Body of pancreas (tissue), 4 donors: Measurements from ENCODE around the gene ZFAND3. TPM values are rescaled to one million over a fixed set of nuclear protein-coding genes. Genes with fewer than 3 reads are reported as not detected.

ENCODE experiments used
- ATAC-seq: fragments of 150-250 bp; one replicate; pipeline ENCODE4 v1.9.1; 2016
- DNase-seq, 4 donors: peaks; one replicate each; pipeline ENCODE4 v3.0.0-alpha.2; 2019
- H3K27ac ChIP-seq, 4 donors: fragments of 200-600 bp; sonication (generic); 1 replicate in 3 of 4; 2 replicates in 1 of 4; pipeline versions ENCODE4 v1.5.1 to v1.6.1; 2016 to 2019; ENCODE audit warnings: mild to moderate bottlenecking in 1 of 4, mixed read lengths in 1 of 4, moderate library complexity in 1 of 4
- H3K27me3 ChIP-seq, 2 donors: fragments of 200-600 bp; sonication (generic); one replicate each; pipeline ENCODE4 v1.6.0; 2016; ENCODE audit warnings: mild to moderate bottlenecking in 1 of 2
- H3K36me3 ChIP-seq, 2 donors: fragments of 200-600 bp; sonication (generic); replicated peaks in 1 of 2; 2 replicates each; pipeline ENCODE4 v1.5.1; 2016; ENCODE audit warnings: low read depth in 2 of 2; ENCODE audit not compliant: insufficient read depth in 1 of 2
- H3K4me1 ChIP-seq: fragments of 200-600 bp; sonication (generic); one replicate; pipeline ENCODE4 v1.6.0; 2016
- H3K4me3 ChIP-seq, 2 donors: fragments of 200-600 bp; sonication (generic); 1 replicate in 1 of 2; 2 replicates in 1 of 2; pipeline ENCODE4 v1.5.1; 2016 to 2019
- H3K9me3 ChIP-seq, 3 donors: fragments of 200-600 bp; sonication (generic); 1 replicate in 2 of 3; 2 replicates in 1 of 3; pipeline ENCODE4 v1.5.1; 2016
- POLR2A ChIP-seq, 3 donors: fragments of 450-650 bp; IDR thresholded peaks; one replicate each; pipeline ENCODE4 v1.6.1; 2016; ENCODE audit warnings: antibody characterized with exemption in 3 of 3, mild to moderate bottlenecking in 2 of 3
- WGBS, 2 donors: methylation state at CpG; one replicate each; pipeline ENCODE4 v1.1.5; 2017; 5-methylcytosine and 5-hydroxymethylcytosine counted together
- intact Hi-C: fragments of 100-400 bp; cut with DNase I; formaldehyde crosslinking; loops from one replicate; pipeline ENCODE4 v1.15.1; 2023
- total RNA-seq, 2 donors: library from RNA; depleted of rRNA; stranded (reverse); fragments of >200 nt; gene quantifications; one replicate each; pipeline ENCODE4 v1.1.0, GENCODE V29; 2016
- TF ChIP-seq, protein P1 (sequence below), 7 experiments: fragments of 450-650 bp in 4 of 7; fragments of 200-600 bp in 3 of 7; sonication (generic) in 3 of 7; IDR thresholded peaks; one replicate each; pipeline ENCODE4 v1.5.1; 2016 to 2019; ENCODE audit warnings: antibody characterized with exemption in 7 of 7

Gene ZFAND3
- total RNA-seq, 2 donors from 2014 or later: 20.8 to 27.0 TPM

DNA sequence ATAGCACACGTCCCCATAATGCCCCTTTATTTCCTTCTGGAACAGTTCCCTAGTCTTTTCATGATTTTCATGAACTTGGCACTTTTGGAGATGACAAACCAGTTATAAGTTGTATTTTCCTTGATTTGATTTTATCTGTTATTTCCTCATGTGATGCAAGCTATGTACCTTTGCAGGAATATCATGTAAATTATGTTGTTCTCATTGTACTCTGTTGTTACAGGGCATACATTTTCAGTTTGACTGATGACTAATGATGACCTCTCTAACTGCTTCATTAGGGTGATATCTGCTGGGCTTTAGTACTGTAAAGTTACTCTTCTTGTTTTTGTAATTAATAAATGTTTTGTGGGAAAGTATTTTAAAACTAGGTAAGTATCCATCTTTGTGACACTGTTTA is 147.3 kb downstream of the ZFAND3 start:
- intact Hi-C loops: no loop called here
- no peaks in the 10 kb centered on the region for H3K36me3 ChIP-seq
- WGBS, 2 donors: 48 to 71% methylated on average over 1 of the region's 1 CpG
- H3K27ac ChIP-seq: no peak overlapping the region
- H3K27me3 ChIP-seq: no peaks in the 10 kb centered on the region
- H3K4me3 ChIP-seq: no peak overlapping the region
- no peaks in the 10 kb centered on the region for H3K4me1 ChIP-seq
- no peak for DNase-seq
- ATAC-seq: no peak
- H3K9me3 ChIP-seq: no peaks in the 10 kb centered on the region
- TF ChIP-seq, protein P1, sequence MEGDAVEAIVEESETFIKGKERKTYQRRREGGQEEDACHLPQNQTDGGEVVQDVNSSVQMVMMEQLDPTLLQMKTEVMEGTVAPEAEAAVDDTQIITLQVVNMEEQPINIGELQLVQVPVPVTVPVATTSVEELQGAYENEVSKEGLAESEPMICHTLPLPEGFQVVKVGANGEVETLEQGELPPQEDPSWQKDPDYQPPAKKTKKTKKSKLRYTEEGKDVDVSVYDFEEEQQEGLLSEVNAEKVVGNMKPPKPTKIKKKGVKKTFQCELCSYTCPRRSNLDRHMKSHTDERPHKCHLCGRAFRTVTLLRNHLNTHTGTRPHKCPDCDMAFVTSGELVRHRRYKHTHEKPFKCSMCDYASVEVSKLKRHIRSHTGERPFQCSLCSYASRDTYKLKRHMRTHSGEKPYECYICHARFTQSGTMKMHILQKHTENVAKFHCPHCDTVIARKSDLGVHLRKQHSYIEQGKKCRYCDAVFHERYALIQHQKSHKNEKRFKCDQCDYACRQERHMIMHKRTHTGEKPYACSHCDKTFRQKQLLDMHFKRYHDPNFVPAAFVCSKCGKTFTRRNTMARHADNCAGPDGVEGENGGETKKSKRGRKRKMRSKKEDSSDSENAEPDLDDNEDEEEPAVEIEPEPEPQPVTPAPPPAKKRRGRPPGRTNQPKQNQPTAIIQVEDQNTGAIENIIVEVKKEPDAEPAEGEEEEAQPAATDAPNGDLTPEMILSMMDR (IDR thresholded peaks at IDR 0.05): no peak
- no peak for TF ChIP-seq POLR2A (IDR thresholded peaks at IDR 0.05)

DNA sequence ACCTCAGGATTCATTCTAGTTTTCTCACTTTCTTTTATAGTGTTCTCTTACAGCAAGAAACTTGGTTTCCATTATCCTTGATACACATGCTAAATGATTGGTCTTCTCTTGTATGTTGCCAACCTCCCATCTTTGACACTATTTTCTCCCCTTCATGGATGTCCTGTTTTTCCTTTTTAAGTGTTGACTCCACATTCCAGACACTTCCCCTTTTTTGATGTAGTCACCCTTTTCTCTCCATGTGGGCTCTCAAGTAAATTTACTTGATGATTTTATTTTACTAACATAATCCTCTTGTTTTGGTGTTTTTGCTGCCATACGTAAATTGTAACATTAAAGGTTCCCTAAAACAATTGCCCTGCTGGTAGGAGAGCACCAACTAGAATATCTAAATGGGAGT is 148.1 kb downstream of the ZFAND3 start:
- Histone ChIP-seq H3K4me3 (no peak overlapping the region), H3K9me3 (no peaks in the 10 kb centered on the region), H3K36me3 (no peaks in the 10 kb centered on the region), H3K27me3 (no peaks in the 10 kb centered on the region), H3K27ac (no peak overlapping the region), H3K4me1 (no peaks in the 10 kb centered on the region)
- ATAC-seq: no peak
- TF ChIP-seq POLR2A (IDR thresholded peaks at IDR 0.05): no peak
- TF ChIP-seq, protein P1 (IDR thresholded peaks at IDR 0.05): no peak
- 97% methylated on average over 1 of the region's 1 CpG for WGBS, 2 donors
- DNase-seq: no peak
- intact Hi-C loops: no loop called here

DNA sequence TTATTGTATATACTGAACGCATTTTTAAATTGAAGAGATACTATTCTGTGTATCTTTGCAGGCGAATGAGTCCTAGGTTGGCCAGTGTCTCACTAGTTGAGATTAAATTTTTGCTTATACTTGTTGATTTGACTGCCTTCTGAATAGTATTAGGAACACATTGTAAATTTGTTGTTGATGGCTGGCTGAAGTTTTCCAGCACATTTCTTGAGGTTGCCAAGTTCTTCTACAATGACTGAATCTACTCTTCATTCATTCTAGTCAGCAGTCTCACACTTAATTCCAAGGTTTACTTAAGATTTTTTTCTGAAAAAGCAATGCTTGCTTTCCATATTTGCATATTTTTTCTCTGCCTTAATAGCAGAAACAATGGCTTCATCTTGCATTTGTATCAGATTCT is 151.7 kb downstream of the ZFAND3 start:
- DNase-seq: no peak
- no peaks in the 10 kb centered on the region for H3K4me1 ChIP-seq
- intact Hi-C loops: no loop called here
- 90 to 92% methylated on average over 2 of the region's 2 CpGs for WGBS, 2 donors
- no peak for ATAC-seq
- no peak overlapping the region for H3K4me3 ChIP-seq
- H3K27ac ChIP-seq: no peak overlapping the region
- no peaks in the 10 kb centered on the region for H3K36me3 ChIP-seq
- H3K9me3 ChIP-seq: peaks cover 0 to 4% (median 0%) of the 10 kb centered on the region in 3 donors
- TF ChIP-seq, protein P1 (IDR thresholded peaks at IDR 0.05): no peak
- no peaks in the 10 kb centered on the region for H3K27me3 ChIP-seq

DNA sequence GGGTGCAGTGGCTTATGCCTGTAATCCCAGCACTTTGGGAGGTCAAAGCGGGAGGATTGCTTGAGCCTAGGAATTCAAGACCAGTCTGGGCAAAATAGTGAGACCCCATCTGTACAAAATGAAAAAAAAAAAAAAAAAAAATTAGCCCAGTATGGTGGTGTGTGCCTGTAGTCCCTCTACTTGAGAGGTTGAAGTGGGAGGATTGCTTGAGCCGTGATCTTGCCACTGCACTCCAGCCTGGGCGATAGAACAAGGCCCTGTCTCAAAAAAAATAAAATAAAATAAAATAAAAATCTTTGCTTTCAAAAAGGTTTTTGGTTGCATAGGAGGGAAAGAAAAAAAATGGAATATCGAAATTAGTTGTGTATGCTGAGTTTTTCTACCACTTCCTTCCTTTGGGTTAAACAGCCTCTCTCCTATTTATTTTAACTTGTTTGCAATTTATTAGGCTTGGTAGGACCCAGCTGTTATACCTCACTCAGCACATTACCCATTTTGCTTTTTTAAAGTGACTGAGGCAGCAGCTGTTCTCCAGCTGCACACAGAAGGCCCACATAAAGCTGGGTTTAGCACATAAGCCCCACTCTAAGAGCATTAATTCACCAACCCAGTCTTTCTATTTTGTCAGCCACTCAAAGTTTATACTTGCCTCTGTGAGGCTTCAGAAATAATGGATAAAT is 152.3 kb downstream of the ZFAND3 start:
- no peaks in the 10 kb centered on the region for H3K36me3 ChIP-seq
- H3K9me3 ChIP-seq: peaks cover 0 to 4% (median 0%) of the 10 kb centered on the region in 3 donors
- no peak for TF ChIP-seq POLR2A (IDR thresholded peaks at IDR 0.05)
- TF ChIP-seq, protein P1 (IDR thresholded peaks at IDR 0.05): no peak
- no peaks in the 10 kb centered on the region for H3K27me3 ChIP-seq
- DNase-seq (no peak), ATAC-seq (no peak)
- no peaks in the 10 kb centered on the region for H3K4me1 ChIP-seq
- WGBS, 2 donors: 85 to 89% methylated on average over 4 of the region's 4 CpGs
- H3K27ac ChIP-seq: no peak overlapping the region
- no peak overlapping the region for H3K4me3 ChIP-seq
- intact Hi-C loops: no loop called here
